ENCODE results near the gene CCDC197. TPM values are rescaled to one million over a fixed set of nuclear protein-coding genes. Genes with fewer than 3 reads are reported as not detected.
A peak's percentile ranks its signal among the peaks of the same experiment; 100 is the strongest.

Gene CCDC197
- total RNA-seq, 2 experiments from 2014 or later: not detected

- POLR2A ChIA-PET: interaction anchor here (0.9 kb wide), 1 partner anchor 55 kb away, joined by 3 read pairs; no protein-coding TSS in a partner anchor
- no TSS peak for BruUV-seq (replicated peaks)
Observed at GRCh38 chr14:94003397-94003796, 6.3 kb downstream of the CCDC197 start.

GRCh38 chr14:94004015-94004414, 6.9 kb downstream of the CCDC197 start:
- ChIA-PET POLR2A (interaction anchor here (0.9 kb wide), 1 partner anchor 56 kb away, joined by 3 read pairs; no protein-coding TSS in a partner anchor), CTCF (ENCODE audit: unreplicated experiment) (no interaction called here)
- no peak overlapping the region for H3K4me2 ChIP-seq (ENCODE audit: low read length)
- intact Hi-C loops (cut with micrococcal nuclease; ENCODE audit: unreplicated experiment): no loop called here
- H2AFZ ChIP-seq (ENCODE audit: low read length): no peak overlapping the region
- TF ChIP-seq EZH2phosphoT487 (IDR thresholded peaks at IDR 0.05; ENCODE audit: borderline replicate concordance, low read depth, low read length) (no peak), CTCF (conservative IDR thresholded peaks at IDR 0.05; ENCODE audit: low read length) (no peak)
- H3K9me3 ChIP-seq (ENCODE audit: low read length): no peaks in the 10 kb centered on the region
- no peaks in the 10 kb centered on the region for H3K36me3 ChIP-seq (ENCODE audit: insufficient read depth, low read length)
- no peak overlapping the region for H3K27ac ChIP-seq (ENCODE audit: low read depth, low read length, poor library complexity, severe bottlenecking)
- no peak overlapping the region for H3K4me3 ChIP-seq (ENCODE audit: low read depth, low read length, poor library complexity, severe bottlenecking)
- H3K79me2 ChIP-seq (ENCODE audit: insufficient read depth, low read depth, low read length): no peaks in the 10 kb centered on the region
- no peaks in the 10 kb centered on the region for H3K9me2 ChIP-seq (ENCODE audit: insufficient read depth, low read length)
- no peaks in the 10 kb centered on the region for H4K20me1 ChIP-seq (ENCODE audit: insufficient read depth, low read length)
- no peak for DNase-seq (ENCODE audit: low spot score)
- H3K4me1 ChIP-seq (ENCODE audit: insufficient read depth, low read length, poor library complexity, severe bottlenecking): peaks cover 8% of the 10 kb centered on the region
- BruUV-seq (replicated peaks): no TSS peak

More at GRCh38 chr14:94003397-94003796, 6.3 kb downstream of the CCDC197 start:
- Histone ChIP-seq H3K9me3 (ENCODE audit: low read length) (no peaks in the 10 kb centered on the region), H4K20me1 (ENCODE audit: insufficient read depth, low read length) (no peaks in the 10 kb centered on the region), H3K9me2 (ENCODE audit: insufficient read depth, low read length) (no peaks in the 10 kb centered on the region), H3K4me3 (ENCODE audit: low read depth, low read length, poor library complexity, severe bottlenecking) (no peak overlapping the region), H2AFZ (ENCODE audit: low read length) (no peak overlapping the region), H3K4me2 (ENCODE audit: low read length) (no peak overlapping the region), H3K27ac (ENCODE audit: low read depth, low read length, poor library complexity, severe bottlenecking) (no peak overlapping the region), H3K79me2 (ENCODE audit: insufficient read depth, low read depth, low read length) (no peaks in the 10 kb centered on the region), H3K36me3 (ENCODE audit: insufficient read depth, low read length) (no peaks in the 10 kb centered on the region), H3K4me1 (ENCODE audit: insufficient read depth, low read length, poor library complexity, severe bottlenecking) (peaks cover 9% of the 10 kb centered on the region)
- intact Hi-C loops (cut with micrococcal nuclease; ENCODE audit: unreplicated experiment): no loop called here
- DNase-seq (ENCODE audit: low spot score): no peak
- CTCF ChIA-PET (ENCODE audit: unreplicated experiment): interaction anchor here (0.6 to 0.7 kb wide), 3 partner anchors 9 to 316 kb away, joined by 3 to 7 read pairs (median 3); no protein-coding TSS in a partner anchor
- no peak for TF ChIP-seq CTCF (conservative IDR thresholded peaks at IDR 0.05; ENCODE audit: low read length)
- TF ChIP-seq EZH2phosphoT487 (IDR thresholded peaks at IDR 0.05; ENCODE audit: borderline replicate concordance, low read depth, low read length): no peak

GRCh38 chr14:94005324-94006073, 8.4 kb downstream of the CCDC197 start:
- Histone ChIP-seq H3K4me1 (ENCODE audit: insufficient read depth, low read length, poor library complexity, severe bottlenecking) (peaks cover 4% of the 10 kb centered on the region), H3K9me3 (ENCODE audit: low read length) (no peaks in the 10 kb centered on the region), H3K36me3 (ENCODE audit: insufficient read depth, low read length) (no peaks in the 10 kb centered on the region), H3K4me2 (ENCODE audit: low read length) (no peak overlapping the region), H3K4me3 (ENCODE audit: low read depth, low read length, poor library complexity, severe bottlenecking) (no peak overlapping the region), H3K79me2 (ENCODE audit: insufficient read depth, low read depth, low read length) (no peaks in the 10 kb centered on the region), H3K9me2 (ENCODE audit: insufficient read depth, low read length) (no peaks in the 10 kb centered on the region), H4K20me1 (ENCODE audit: insufficient read depth, low read length) (no peaks in the 10 kb centered on the region), H2AFZ (ENCODE audit: low read length) (no peak overlapping the region), H3K27ac (ENCODE audit: low read depth, low read length, poor library complexity, severe bottlenecking) (no peak overlapping the region)
- intact Hi-C loops (cut with micrococcal nuclease; ENCODE audit: unreplicated experiment): no loop called here
- peak; percentile 51 for DNase-seq (ENCODE audit: low spot score)
- TF ChIP-seq CTCF (conservative IDR thresholded peaks at IDR 0.05; ENCODE audit: low read length) (peak; percentile 82), EZH2phosphoT487 (IDR thresholded peaks at IDR 0.05; ENCODE audit: borderline replicate concordance, low read depth, low read length) (no peak)
- ChIA-PET POLR2A (interaction anchor here (0.6 kb wide), 1 partner anchor 133 kb away, joined by 3 read pairs; no protein-coding TSS in a partner anchor), CTCF (ENCODE audit: unreplicated experiment) (interaction anchor here (1.0 kb wide), 1 partner anchor 66 kb away, joined by 5 read pairs; no protein-coding TSS in a partner anchor)
- no TSS peak for BruUV-seq (replicated peaks)

All from OCI-LY7 (cell line).